Stimulated activated naive B cell treated with anti-CD40 and anti-IgM and Interleukin-4, amounts not matched to agents 10 μg/mL and 1 μg/mL and 100 μg/mL, for 72 hours (primary cell): ENCODE data around the gene SOST.

ENCODE experiments used
- ATAC-seq, 2 donors: fragments of 150-1000 bp; cut with Tn5 transposase; replicated peaks; 2 replicates each; pipeline ENCODE4 v1.10.0; 2021; ENCODE audit warnings: moderate library complexity in 1 of 2
- DNase-seq: peaks from one replicate; pipeline ENCODE4 v3.0.0; 2021
- H3K27ac Mint-ChIP-seq: one replicate; pipeline ENCODE4 v1.8.0; 2022; ENCODE audit warnings: mild to moderate bottlenecking, mixed read lengths
- H3K27me3 Mint-ChIP-seq, 2 donors: one replicate each; pipeline ENCODE4 v1.8.0; 2022; ENCODE audit warnings: mixed read lengths in 2 of 2
- H3K36me3 Mint-ChIP-seq, 2 donors: one replicate each; pipeline ENCODE4 v1.8.0; 2022; ENCODE audit warnings: mixed read lengths in 2 of 2, mild to moderate bottlenecking in 1 of 2
- H3K4me1 Mint-ChIP-seq, 2 donors: one replicate each; pipeline ENCODE4 v1.8.0; 2022; ENCODE audit warnings: mixed read lengths in 2 of 2, mild to moderate bottlenecking in 1 of 2
- H3K4me3 Mint-ChIP-seq, 2 donors: one replicate each; pipeline ENCODE4 v1.8.0; 2022; ENCODE audit warnings: mild to moderate bottlenecking in 2 of 2, mixed read lengths in 2 of 2, moderate library complexity in 1 of 2
- H3K9me3 Mint-ChIP-seq, 2 donors: one replicate each; pipeline ENCODE4 v1.8.0; 2022; ENCODE audit warnings: mixed read lengths in 2 of 2, mild to moderate bottlenecking in 1 of 2

Gene SOST

DNA sequence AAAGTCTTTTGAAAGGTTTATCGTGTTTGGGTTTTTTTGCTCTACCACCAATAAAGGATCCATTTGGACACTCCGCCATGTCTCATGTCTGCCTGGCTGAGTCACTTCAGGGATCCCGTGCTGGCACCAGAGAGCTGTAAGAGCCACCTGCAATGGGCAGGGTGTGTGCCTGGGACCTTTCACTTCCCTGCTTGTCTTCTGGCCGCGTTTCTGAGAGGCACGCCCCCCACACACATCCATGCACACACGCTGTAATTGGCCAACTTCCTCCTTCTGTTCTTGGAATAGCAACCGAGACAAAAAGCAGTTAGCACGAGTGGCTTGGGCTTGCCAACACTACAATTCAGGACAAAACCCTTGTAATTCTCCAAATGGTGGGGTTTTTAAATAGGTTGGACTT is 9.8 kb upstream of the SOST start:
- H3K9me3 Mint-ChIP-seq = no peaks in the 10 kb centered on the region
- peaks cover 32 to 38% of the 10 kb centered on the region in 2 donors for H3K36me3 Mint-ChIP-seq
- H3K27ac Mint-ChIP-seq = no peak overlapping the region
- H3K4me1 Mint-ChIP-seq = peaks cover 20 to 39% of the 10 kb centered on the region in 2 donors
- no peak overlapping the region for H3K4me3 Mint-ChIP-seq
- no peaks in the 10 kb centered on the region for H3K27me3 Mint-ChIP-seq
- ATAC-seq (peak; percentile 96), DNase-seq (peak; percentile 56)

DNA sequence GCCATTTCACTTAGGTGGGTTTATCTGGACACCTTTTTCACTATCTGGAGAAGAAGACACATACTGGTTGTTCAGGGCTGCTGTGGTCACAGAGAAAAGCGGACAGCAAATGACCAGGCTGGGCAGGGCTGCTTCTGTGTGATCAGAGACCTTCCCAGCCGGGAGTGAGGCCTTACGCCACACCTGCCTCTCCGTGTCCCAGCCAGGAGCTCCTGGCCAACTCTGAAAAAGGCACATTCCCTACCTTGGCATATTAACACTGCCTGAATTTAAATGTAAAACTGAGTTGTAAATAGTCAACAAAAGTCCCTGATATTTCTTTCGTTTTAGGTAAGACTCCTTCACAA is 9.1 kb upstream of the SOST start:
- H3K27ac Mint-ChIP-seq = peak overlapping the region; percentile 20
- no peaks in the 10 kb centered on the region for H3K27me3 Mint-ChIP-seq
- DNase-seq (no peak), ATAC-seq (no peak)
- H3K36me3 Mint-ChIP-seq = peaks cover 25 to 31% of the 10 kb centered on the region in 2 donors
- H3K9me3 Mint-ChIP-seq = no peaks in the 10 kb centered on the region
- H3K4me1 Mint-ChIP-seq = peaks cover 14 to 32% of the 10 kb centered on the region in 2 donors
- no peak overlapping the region for H3K4me3 Mint-ChIP-seq

DNA sequence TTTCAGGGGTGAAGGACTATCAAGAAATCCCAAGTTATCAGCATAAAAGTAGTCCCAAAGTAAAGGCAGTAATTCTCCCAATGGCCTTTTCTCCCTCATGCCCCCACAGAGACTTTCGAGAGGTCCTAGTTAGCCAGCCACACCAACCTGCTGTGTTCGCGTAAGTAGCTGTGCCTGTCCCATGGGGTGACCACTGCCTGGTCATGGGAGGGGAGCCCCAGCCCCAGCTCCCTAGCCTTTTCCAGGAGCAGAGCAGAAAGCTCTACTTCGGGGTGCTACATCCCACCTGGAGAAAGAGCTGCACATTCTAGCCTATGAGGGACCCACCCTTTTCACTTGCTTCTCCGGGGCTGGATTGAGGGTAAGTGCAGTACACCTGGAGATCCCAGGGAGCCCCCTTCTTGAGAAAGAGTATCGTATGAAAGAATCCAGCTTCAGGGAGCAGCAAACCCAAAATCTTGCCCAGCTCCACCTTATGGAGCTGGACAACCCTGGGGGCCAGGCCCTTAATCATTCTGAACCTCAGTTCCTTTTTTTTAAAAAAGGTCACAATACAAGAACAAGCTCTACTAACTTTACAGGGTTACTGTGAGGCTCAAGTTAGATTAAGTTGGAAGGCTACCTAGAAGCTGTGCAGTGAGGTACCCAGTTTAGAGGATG is 8.6 kb upstream of the SOST start:
- Mint-ChIP-seq H3K27ac (peak overlapping the region; percentile 20), H3K4me1 (peaks cover 12 to 27% of the 10 kb centered on the region in 2 donors)

DNA sequence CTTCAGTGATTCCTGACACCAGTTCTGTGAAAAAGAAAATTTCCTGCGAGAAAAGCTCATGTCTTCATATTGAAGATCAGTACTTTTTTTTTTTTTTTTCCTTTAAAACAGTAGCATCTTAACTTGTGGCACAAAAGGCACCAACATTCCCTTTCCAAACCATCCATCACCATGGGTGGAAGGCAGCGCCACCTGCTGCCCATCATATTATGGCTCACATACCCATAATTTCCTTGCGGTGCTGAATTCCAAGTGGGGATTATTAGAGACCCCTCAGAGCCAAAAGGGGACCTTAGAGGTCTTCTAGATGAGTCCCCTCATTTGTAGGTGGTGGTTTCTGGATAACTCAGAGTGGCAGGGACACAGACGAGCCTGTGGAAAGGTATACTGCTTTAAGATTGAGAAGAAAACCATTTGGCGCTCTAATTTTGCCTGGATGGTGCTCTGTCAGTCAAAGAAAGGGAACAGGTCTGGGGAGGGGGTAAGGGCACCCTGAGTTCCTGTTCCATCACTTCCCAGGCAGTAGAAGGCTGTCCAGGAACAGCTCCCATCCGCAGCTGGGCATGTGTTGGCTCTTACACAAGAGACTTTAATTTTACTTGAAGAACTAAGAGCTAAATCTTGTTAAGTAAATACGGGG is 7.9 kb upstream of the SOST start:
- Mint-ChIP-seq H3K27ac (no peak overlapping the region), H3K4me1 (peaks cover 12 to 23% of the 10 kb centered on the region in 2 donors), H3K27me3 (no peaks in the 10 kb centered on the region), H3K9me3 (no peaks in the 10 kb centered on the region), H3K4me3 (no peak overlapping the region), H3K36me3 (peaks cover 19 to 22% of the 10 kb centered on the region in 2 donors)
- no peak for DNase-seq
- no peak for ATAC-seq

More for the DNA sequence above, 8.6 kb upstream of the SOST start:
- ATAC-seq (no peak), DNase-seq (no peak)
- Mint-ChIP-seq H3K36me3 (peaks cover 21 to 26% of the 10 kb centered on the region in 2 donors), H3K9me3 (no peaks in the 10 kb centered on the region), H3K4me3 (no peak overlapping the region), H3K27me3 (no peaks in the 10 kb centered on the region)

DNA sequence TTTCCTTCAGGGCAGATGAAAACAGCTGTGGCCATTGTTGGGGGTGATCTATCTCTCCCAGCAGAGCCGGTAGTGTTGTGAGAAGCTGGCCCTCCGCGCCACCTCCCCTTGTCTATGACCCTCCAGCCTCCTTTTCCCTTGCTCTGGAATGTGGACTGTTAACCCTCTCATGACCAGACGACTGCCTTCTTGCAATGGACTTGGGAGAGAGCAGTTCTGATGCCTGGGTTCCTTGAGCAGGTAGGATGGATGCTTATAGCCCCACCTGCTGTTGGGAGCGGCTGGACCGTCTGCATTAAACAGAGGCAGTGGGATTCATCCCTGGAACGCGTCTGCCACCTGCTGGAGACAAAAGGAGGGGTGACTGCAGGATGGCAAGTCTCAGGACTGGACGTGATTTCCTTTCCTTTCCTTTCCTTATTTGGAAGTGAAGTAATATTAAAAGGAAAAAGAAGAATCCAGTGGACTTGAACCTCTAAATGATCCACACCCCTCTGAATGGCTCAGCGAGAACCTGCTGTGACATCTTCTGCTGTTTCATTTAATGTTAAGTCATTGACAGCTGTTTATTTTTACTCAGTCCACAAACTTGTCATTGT is 1.8 kb upstream of the SOST start:
- ATAC-seq (peak; percentile 96 to 97), DNase-seq (peak; percentile 78)
- Mint-ChIP-seq H3K9me3 (no peaks in the 10 kb centered on the region), H3K4me1 (peaks cover 3 to 6% of the 10 kb centered on the region in 2 donors), H3K27me3 (peaks cover 28 to 42% of the 10 kb centered on the region in 2 donors), H3K4me3 (no peak overlapping the region), H3K36me3 (no peaks in the 10 kb centered on the region), H3K27ac (no peak overlapping the region)

DNA sequence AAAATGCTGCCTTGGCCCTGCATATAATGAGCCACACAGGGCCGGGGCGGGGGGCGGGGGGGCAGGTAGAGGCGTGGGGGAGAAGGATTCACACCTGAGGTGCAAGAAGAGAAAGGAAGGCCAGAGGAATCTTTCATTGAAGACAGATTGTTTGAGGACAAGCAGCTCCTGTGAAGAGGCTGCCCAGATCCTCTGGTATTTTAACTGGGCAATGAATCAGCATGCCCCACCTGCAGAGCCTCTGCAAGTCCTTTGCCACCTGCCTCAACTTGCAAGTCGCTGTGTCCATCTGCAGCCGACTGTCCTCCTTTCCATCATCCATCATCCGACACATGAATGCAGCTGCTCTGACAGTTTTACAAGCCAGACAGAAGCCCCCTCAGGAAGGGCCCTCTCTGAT is 1.2 kb upstream of the SOST start:
- Mint-ChIP-seq H3K4me3 (no peak overlapping the region), H3K27me3 (peaks cover 28 to 47% of the 10 kb centered on the region in 2 donors), H3K27ac (no peak overlapping the region), H3K9me3 (no peaks in the 10 kb centered on the region), H3K4me1 (peaks cover 3 to 6% of the 10 kb centered on the region in 2 donors), H3K36me3 (no peaks in the 10 kb centered on the region)
- ATAC-seq (no peak), DNase-seq (no peak)

DNA sequence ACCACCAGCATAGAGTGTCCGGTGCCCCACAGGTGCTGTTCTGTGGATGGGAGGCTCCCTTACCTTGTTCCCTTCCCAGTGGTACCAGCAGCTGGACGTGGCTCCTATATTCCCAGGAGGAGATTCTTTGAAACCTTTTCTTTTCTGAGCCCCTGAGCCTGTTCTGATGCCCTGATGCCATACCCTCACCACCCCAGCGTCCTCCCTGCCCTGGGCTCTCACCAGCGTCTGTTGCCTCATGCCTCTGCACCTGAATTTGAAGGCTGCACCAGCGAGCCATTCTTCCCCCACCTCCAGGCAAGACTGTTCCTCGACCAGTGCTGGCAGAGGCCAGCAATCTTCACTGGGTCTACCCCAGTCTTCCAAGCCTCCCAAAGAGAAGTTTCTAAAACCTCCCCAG is 505 bp downstream of the SOST start:
- no peaks in the 10 kb centered on the region for H3K9me3 Mint-ChIP-seq

DNA sequence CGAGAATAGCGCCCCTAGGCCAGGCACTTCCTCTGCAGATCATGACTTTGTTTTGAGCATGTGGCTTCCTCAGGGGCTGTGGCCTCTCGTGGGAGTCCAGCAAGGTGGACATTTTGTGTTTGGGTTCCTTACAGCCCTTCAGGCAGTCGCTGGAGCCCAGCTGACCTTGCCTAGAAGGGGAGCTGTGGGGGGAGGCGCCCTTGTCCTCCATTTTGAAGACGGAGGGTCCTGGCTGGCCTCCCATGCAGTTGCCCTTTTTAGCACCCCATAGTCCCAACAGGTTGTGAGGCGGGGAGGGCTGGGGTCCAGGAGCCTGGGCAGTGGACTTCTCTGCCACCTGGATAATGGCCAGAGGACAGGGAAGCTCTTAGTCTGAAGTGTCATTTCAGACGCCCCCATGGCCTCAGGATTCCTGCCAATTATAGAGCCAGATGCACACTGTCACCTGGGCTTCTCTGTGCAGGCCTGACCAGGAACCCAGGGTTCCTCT is 1.4 kb downstream of the SOST start:
- H3K4me3 Mint-ChIP-seq = no peak overlapping the region
- no peak overlapping the region for H3K27ac Mint-ChIP-seq
- DNase-seq (no peak), ATAC-seq (no peak)
- H3K36me3 Mint-ChIP-seq = no peaks in the 10 kb centered on the region
- H3K27me3 Mint-ChIP-seq = peaks cover 48 to 69% of the 10 kb centered on the region in 2 donors
- H3K4me1 Mint-ChIP-seq = peaks cover 3 to 6% of the 10 kb centered on the region in 2 donors
- no peaks in the 10 kb centered on the region for H3K9me3 Mint-ChIP-seq

More for the DNA sequence above, 505 bp downstream of the SOST start:
- Mint-ChIP-seq H3K36me3 (no peaks in the 10 kb centered on the region), H3K4me1 (peaks cover 3 to 6% of the 10 kb centered on the region in 2 donors), H3K4me3 (no peak overlapping the region), H3K27me3 (peaks cover 39 to 61% of the 10 kb centered on the region in 2 donors), H3K27ac (no peak overlapping the region)
- no peak for DNase-seq
- ATAC-seq = no peak

DNA sequence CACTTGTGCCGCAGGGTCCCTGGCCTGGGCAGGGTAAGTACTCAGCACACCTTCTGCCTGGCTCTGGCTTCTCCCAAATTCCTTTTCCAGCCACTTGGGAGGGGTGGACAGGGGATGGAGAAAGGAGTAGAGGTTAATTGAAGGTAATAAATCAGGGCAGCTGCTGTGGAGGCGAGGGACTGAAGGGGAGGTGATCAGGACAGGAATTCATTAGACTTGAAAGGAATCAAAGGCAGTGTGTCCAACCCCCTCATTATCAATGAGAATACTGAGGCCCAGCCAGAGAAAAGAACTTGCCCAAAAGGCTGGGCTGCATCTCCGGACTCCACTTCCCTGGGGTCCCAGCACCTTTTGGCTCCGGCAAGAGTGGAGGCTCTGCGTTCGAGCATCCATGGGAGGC is 2.4 kb downstream of the SOST start:
- no peak overlapping the region for H3K4me3 Mint-ChIP-seq

DNA sequence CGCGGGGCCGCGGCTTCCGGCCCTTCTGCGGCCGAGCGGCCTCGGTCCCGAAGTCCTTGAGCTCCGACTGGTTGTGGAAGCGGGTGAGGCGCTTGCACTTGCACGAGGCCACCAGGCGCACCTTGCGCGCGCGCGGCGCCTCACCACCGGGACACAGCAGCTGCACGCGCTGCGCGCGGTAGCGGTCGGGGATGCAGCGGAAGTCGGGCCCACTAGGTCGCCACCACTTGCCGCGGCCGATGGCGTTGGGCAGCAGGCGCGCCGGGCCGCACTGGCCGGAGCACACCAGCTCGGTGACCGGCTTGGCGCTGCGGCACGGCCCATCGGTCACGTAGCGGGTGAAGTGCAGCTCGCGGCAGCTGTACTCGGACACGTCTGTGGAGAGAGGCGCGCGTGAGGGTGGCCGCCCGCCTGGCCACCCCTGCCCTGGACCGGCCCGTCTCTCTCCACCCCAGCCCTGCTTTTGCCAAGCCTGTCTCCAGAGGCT is 3.2 kb downstream of the SOST start:
- DNase-seq (no peak), ATAC-seq (peak; percentile 41 to 45)
- Mint-ChIP-seq H3K27me3 (peaks cover 48 to 87% of the 10 kb centered on the region in 2 donors), H3K4me1 (peaks cover 3 to 4% of the 10 kb centered on the region in 2 donors), H3K9me3 (no peaks in the 10 kb centered on the region), H3K36me3 (no peaks in the 10 kb centered on the region), H3K4me3 (no peak overlapping the region), H3K27ac (no peak overlapping the region)

More for the DNA sequence above, 2.4 kb downstream of the SOST start:
- Mint-ChIP-seq H3K4me1 (peaks cover 3 to 6% of the 10 kb centered on the region in 2 donors), H3K27me3 (peaks cover 48 to 79% of the 10 kb centered on the region in 2 donors), H3K36me3 (no peaks in the 10 kb centered on the region), H3K27ac (no peak overlapping the region), H3K9me3 (no peaks in the 10 kb centered on the region)
- no peak for ATAC-seq
- no peak for DNase-seq

DNA sequence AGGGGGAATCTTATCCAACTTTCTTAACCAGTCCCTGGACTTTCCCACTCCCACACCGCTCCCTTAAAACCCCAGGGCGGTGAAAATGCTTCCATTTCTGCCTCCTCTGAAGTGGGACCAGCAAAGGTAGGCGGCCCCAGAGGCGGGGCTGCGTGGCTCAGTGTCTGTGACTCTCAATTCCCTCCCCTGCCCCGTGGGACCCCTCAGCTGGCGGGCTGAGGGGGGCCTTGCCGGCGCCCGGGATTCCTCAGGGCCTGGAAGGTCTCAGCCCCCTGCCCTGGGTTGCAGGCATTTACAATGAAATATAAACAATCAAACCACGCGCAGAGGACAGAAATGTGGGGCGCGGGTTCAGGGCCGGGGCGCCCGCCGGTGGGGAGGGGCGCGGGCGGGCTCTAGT is 3.6 kb downstream of the SOST start:
- no peak overlapping the region for H3K27ac Mint-ChIP-seq
- H3K4me1 Mint-ChIP-seq = peaks cover 3 to 4% of the 10 kb centered on the region in 2 donors
- ATAC-seq (no peak), DNase-seq (no peak)
- peaks cover 50 to 90% of the 10 kb centered on the region in 2 donors for H3K27me3 Mint-ChIP-seq
- no peak overlapping the region for H3K4me3 Mint-ChIP-seq
- H3K9me3 Mint-ChIP-seq = no peaks in the 10 kb centered on the region
- H3K36me3 Mint-ChIP-seq = no peaks in the 10 kb centered on the region

DNA sequence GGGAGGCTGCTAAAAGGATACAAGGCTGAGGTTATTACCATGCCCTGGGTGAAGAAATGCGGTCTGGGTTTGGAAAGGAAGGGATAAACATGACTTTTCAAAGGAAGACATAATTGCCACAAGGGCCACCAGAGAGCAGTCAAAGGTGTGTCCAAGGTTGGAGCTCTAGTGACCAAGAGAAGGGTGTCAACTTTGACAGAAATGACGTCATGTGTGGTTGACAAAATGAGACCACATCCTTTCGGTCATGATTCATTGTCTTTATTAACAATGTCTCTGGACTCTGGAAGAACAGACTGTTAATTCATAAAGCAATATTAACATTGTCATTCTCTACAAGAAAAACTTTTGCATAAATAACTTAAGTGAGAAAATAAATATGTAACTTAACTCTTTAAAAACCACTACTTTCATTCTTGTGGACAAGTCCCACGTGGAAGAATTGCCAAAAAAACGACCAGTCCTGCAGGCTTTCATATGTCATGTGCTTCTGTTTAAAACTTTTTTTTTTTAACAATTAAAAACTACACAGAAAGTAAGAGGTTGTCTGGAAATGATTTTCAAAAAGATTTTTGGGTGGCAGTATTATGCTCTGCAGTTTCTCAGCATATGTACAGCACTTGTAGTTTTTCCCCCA is 5.0 kb downstream of the SOST start:
- H3K9me3 Mint-ChIP-seq = no peaks in the 10 kb centered on the region
- ATAC-seq = peak in 1 of 2 donors; percentile 42

DNA sequence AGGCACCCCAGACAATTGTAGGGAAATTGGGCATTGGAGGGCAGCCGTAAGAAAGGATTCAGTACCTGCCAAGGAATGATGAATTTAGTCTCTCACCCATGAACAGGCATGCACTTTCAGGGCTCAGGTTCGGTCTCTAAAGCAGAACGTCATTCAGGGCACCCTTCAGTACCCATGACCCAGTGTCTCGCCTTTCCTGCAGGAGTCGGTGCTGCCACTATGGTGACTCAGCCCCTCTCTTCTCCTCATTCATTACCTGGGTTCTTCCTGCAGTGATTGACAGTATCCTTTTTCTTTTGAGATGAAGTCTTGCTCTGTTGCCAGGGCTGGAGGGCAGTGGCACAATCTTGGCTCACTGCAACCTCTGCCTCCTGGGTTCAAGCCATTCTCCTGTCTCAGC is 8.4 kb downstream of the SOST start:
- no peaks in the 10 kb centered on the region for H3K9me3 Mint-ChIP-seq
- no peak for ATAC-seq
- H3K27me3 Mint-ChIP-seq = peaks cover 43 to 71% of the 10 kb centered on the region in 2 donors
- no peaks in the 10 kb centered on the region for H3K36me3 Mint-ChIP-seq
- no peak overlapping the region for H3K4me3 Mint-ChIP-seq
- no peak for DNase-seq
- H3K4me1 Mint-ChIP-seq = peaks cover 7 to 10% of the 10 kb centered on the region in 2 donors
- no peak overlapping the region for H3K27ac Mint-ChIP-seq

More for the DNA sequence above, 5.0 kb downstream of the SOST start:
- Mint-ChIP-seq H3K27ac (no peak overlapping the region), H3K4me1 (peaks cover 10% of the 10 kb centered on the region in 2 donors), H3K4me3 (no peak overlapping the region), H3K36me3 (no peaks in the 10 kb centered on the region), H3K27me3 (peaks cover 57 to 87% of the 10 kb centered on the region in 2 donors)
- DNase-seq = no peak

DNA sequence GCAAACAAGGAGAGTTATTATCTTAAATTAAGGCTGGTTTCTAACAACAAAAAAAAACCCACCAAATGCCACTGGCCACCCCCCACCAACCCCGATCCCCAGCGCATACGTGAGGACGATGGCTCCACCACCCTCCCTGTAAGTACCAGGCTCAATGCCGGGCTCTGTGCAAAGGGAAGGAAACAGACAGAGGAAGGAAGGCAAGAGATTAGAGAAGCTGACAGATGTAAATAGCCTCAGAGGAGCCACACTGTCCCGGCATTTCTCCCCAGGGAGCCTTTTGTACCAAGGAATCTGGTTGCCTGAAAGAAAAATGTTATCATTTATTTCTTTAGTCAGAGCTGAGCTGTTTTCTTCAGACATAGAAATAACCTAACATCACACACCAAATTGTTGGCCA is 13.1 kb downstream of the SOST start:
- Mint-ChIP-seq H3K4me3 (no peak overlapping the region), H3K27ac (no peak overlapping the region), H3K36me3 (no peaks in the 10 kb centered on the region), H3K4me1 (peaks cover 7 to 10% of the 10 kb centered on the region in 2 donors), H3K27me3 (peaks cover 52 to 55% of the 10 kb centered on the region in 2 donors), H3K9me3 (peaks cover 0 to 1% of the 10 kb centered on the region in 2 donors)
- DNase-seq (no peak), ATAC-seq (no peak)
